WTC11 (cell line): ENCODE measurements around the gene RPTOR. TPM values are rescaled to one million over a fixed set of nuclear protein-coding genes. Genes with fewer than 3 reads are reported as not detected.

Experiments used
- ATAC-seq: fragments of 200-7000 bp; cut with Tn5 transposase; 2 replicates; pipeline ENCODE4 v1.10.0; 2021; ENCODE audit warnings: mild to moderate bottlenecking, moderate library complexity
- CTCF ChIA-PET: fragments of 300-600 bp; sonication (Branson Sonifier 250); formaldehyde crosslinking; loops from one replicate; lab custom pipeline; 2021; ENCODE audit warnings: antibody characterized with exemption; lab: Charles Lee
- POLR2A ChIA-PET: fragments of 350-600 bp; sonication (Branson Sonifier 250); formaldehyde crosslinking; loops from one replicate; lab custom pipeline; 2021; ENCODE audit warnings: antibody characterized with exemption; lab: Charles Lee
- DNase-seq: peaks from one replicate; pipeline ENCODE4 v3.0.0; 2021; ENCODE audit warnings: low spot score
- H3K27ac Mint-ChIP-seq: 2 replicates; pipeline ENCODE4 v1.8.0; 2021; ENCODE audit warnings: mixed read lengths
- H3K27me3 Mint-ChIP-seq: 2 replicates; pipeline ENCODE4 v1.8.0; 2021; ENCODE audit warnings: low read depth, mild to moderate bottlenecking, moderate library complexity, mixed read lengths
- H3K36me3 Mint-ChIP-seq: 2 replicates; pipeline ENCODE4 v1.8.0; 2021; ENCODE audit warnings: mixed read lengths
- H3K4me1 Mint-ChIP-seq: 2 replicates; pipeline ENCODE4 v1.8.0; 2022; ENCODE audit warnings: mixed read lengths
- H3K4me3 Mint-ChIP-seq: 2 replicates; pipeline ENCODE4 v1.8.0; 2021; ENCODE audit warnings: mild to moderate bottlenecking, moderate library complexity, mixed read lengths
- H3K9me3 Mint-ChIP-seq: 2 replicates; pipeline ENCODE4 v1.8.0; 2021; ENCODE audit warnings: mixed read lengths
- ATF3 ChIP-seq: sonication (generic); formaldehyde crosslinking; conservative IDR thresholded peaks from 2 replicates; pipeline ENCODE4 v1.8.1; 2022; ENCODE audit warnings: mild to moderate bottlenecking, missing genetic modification reagents
- ERG ChIP-seq: fragments of 250-450 bp; sonication (Bioruptor Pico); IDR thresholded peaks from 2 replicates; pipeline ENCODE4 v1.8.0; 2021; ENCODE audit warnings: mild to moderate bottlenecking
- FOXP4 ChIP-seq: sonication (generic); formaldehyde crosslinking; IDR thresholded peaks from 2 replicates; pipeline ENCODE4 v1.8.0; 2022; ENCODE audit warnings: mild to moderate bottlenecking, missing genetic modification reagents
- MLX ChIP-seq: sonication (generic); formaldehyde crosslinking; IDR thresholded peaks from 2 replicates; pipeline ENCODE4 v1.8.1; 2023; ENCODE audit warnings: mild to moderate bottlenecking, missing genetic modification reagents, moderate library complexity
- NFE2L1 ChIP-seq: sonication (generic); formaldehyde crosslinking; IDR thresholded peaks from 2 replicates; pipeline ENCODE4 v1.8.1; 2023; ENCODE audit warnings: missing genetic modification reagents
- PRDM15 ChIP-seq: sonication (generic); formaldehyde crosslinking; IDR thresholded peaks from 2 replicates; pipeline ENCODE4 v1.8.0; 2022; ENCODE audit warnings: missing genetic modification reagents
- SP1 ChIP-seq: sonication (generic); formaldehyde crosslinking; conservative IDR thresholded peaks from 2 replicates; pipeline ENCODE4 v1.8.1; 2022; ENCODE audit warnings: missing genetic modification reagents
- TCF7 ChIP-seq: sonication (generic); formaldehyde crosslinking; IDR thresholded peaks from 2 replicates; pipeline ENCODE4 v1.8.0; 2022; ENCODE audit warnings: mild to moderate bottlenecking, low read depth, missing genetic modification reagents, moderate library complexity
- USF2 ChIP-seq: sonication (generic); formaldehyde crosslinking; IDR thresholded peaks from 2 replicates; pipeline ENCODE4 v1.8.1; 2023; ENCODE audit warnings: mild to moderate bottlenecking, missing genetic modification reagents, moderate library complexity
- ZBTB43 ChIP-seq: sonication (generic); formaldehyde crosslinking; IDR thresholded peaks from 2 replicates; pipeline ENCODE4 v1.8.1; 2023; ENCODE audit warnings: mild to moderate bottlenecking, missing genetic modification reagents
- ZMAT4 ChIP-seq: fragments of 250-450 bp; sonication (Bioruptor Pico); IDR thresholded peaks from 2 replicates; pipeline ENCODE4 v1.9.0; 2021; ENCODE audit warnings: mild to moderate bottlenecking
- ZSCAN18 ChIP-seq: fragments of 250-450 bp; sonication (Bioruptor Pico); IDR thresholded peaks from 2 replicates; pipeline ENCODE4 v2.1.2; 2022; ENCODE audit warnings: mild to moderate bottlenecking, moderate library complexity
- total RNA-seq: library from RNA; stranded (reverse); gene quantifications from 3 replicates; pipeline ENCODE4 v1.2.3, GENCODE V29; 2021

RPTOR gene
- total RNA-seq, 1 experiment from 2014 or later = 41.0 TPM

- Mint-ChIP-seq H3K4me1 (no peaks in the 10 kb centered on the region), H3K36me3 (peaks cover 17% of the 10 kb centered on the region), H3K27me3 (no peaks in the 10 kb centered on the region), H3K9me3 (peaks cover 8% of the 10 kb centered on the region), H3K4me3 (no peak overlapping the region)
- DNase-seq = peak; percentile 1
- TF ChIP-seq TCF7 = no peak
- no peak for TF ChIP-seq ZMAT4 (CRISPR knock-in tag)
- TF ChIP-seq PRDM15 (CRISPR knock-in tag) = no peak
- no peak for TF ChIP-seq ZSCAN18 (CRISPR knock-in tag)
- TF ChIP-seq ERG (CRISPR knock-in tag) = no peak
- TF ChIP-seq ZBTB43 = no peak
- no peak for TF ChIP-seq USF2 (CRISPR knock-in tag)
- TF ChIP-seq MLX (CRISPR knock-in tag) = no peak
- TF ChIP-seq NFE2L1 = no peak
- TF ChIP-seq FOXP4 = no peak
- TF ChIP-seq SP1 (CRISPR knock-in tag) = no peak
- TF ChIP-seq ATF3 = no peak
- TF ChIP-seq, all 79 proteins: peak for 0
- no peak overlapping the region for H3K27ac Mint-ChIP-seq
- ChIA-PET CTCF (no interaction called here), POLR2A (no interaction called here)
- ATAC-seq = no peak
Observed at GRCh38 chr17:80946449-80946848, 401.8 kb downstream of the RPTOR start.
